ENCODE measurements around the gene CEP128.

Gene CEP128

GRCh38 chr14:80751285-80751684 lies 190.3 kb downstream of the CEP128 start:
- H3K4me3 ChIP-seq (ENCODE audit: low read length), result no peak overlapping the region
- TF ChIP-seq CTCF (conservative IDR thresholded peaks at IDR 0.05; ENCODE audit: low read depth, low read length), result no peak
- no peak for DNase-seq (ENCODE audit: low read depth)

GRCh38 chr14:80726211-80726610 lies 215.3 kb downstream of the CEP128 start:
- TF ChIP-seq CTCF (conservative IDR thresholded peaks at IDR 0.05; ENCODE audit: low read depth, low read length), result no peak
- DNase-seq (ENCODE audit: low read depth), result no peak
- no peak overlapping the region for H3K4me3 ChIP-seq (ENCODE audit: low read length)

- no peak for TF ChIP-seq CTCF (conservative IDR thresholded peaks at IDR 0.05; ENCODE audit: low read depth, low read length)
- no peak for DNase-seq (ENCODE audit: low read depth)
Measured at GRCh38 chr14:80718940-80719339, 222.6 kb downstream of the CEP128 start.

GRCh38 chr14:80714474-80714873 lies 227.1 kb downstream of the CEP128 start:
- no peak for TF ChIP-seq CTCF (conservative IDR thresholded peaks at IDR 0.05; ENCODE audit: low read depth, low read length)
- no peak for DNase-seq (ENCODE audit: low read depth)
- no peak overlapping the region for H3K4me3 ChIP-seq (ENCODE audit: low read length)

More at GRCh38 chr14:80718940-80719339, 222.6 kb downstream of the CEP128 start:
- no peak overlapping the region for H3K4me3 ChIP-seq (ENCODE audit: low read length)

- DNase-seq (ENCODE audit: low read depth), result no peak
- no peak overlapping the region for H3K4me3 ChIP-seq (ENCODE audit: low read length)
- no peak for TF ChIP-seq CTCF (conservative IDR thresholded peaks at IDR 0.05; ENCODE audit: low read depth, low read length)
Measured at GRCh38 chr14:80713076-80713850, 228.3 kb downstream of the CEP128 start.

- TF ChIP-seq CTCF (conservative IDR thresholded peaks at IDR 0.05; ENCODE audit: low read depth, low read length), result no peak
- H3K4me3 ChIP-seq (ENCODE audit: low read length), result no peak overlapping the region
- DNase-seq (ENCODE audit: low read depth), result no peak
Measured at GRCh38 chr14:80705241-80705980, 236.1 kb downstream of the CEP128 start.

All from retinal pigment epithelial cell (primary cell).